NAMALWA (cell line): ENCODE results near the gene FAT1.

ENCODE experiments used
- DNase-seq: peaks from one replicate; pipeline ENCODE4 v3.0.0-alpha.2; 2015; ENCODE audit warnings: low spot score

The FAT1 gene

DNA sequence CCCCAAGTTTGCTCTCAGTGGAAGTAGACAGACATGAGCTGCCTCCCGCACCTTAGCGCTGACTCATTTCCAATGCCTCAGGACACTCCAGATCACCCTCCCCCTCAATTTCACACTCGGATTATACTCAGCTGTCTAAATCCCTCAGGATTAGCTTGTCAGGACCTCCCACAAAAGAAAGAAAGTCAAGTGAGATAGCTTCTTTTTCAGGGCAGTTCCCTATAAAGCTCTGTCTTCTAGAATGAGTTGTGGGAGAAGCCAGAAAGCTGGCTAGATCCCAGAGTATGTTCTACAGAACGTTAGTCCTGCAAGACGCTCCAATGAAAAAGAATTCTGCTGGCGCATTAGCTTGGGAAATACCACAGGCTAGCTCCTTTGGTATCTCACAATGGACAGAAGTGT lies 117.1 kb downstream of the FAT1 start:
- DNase-seq: no peak

DNA sequence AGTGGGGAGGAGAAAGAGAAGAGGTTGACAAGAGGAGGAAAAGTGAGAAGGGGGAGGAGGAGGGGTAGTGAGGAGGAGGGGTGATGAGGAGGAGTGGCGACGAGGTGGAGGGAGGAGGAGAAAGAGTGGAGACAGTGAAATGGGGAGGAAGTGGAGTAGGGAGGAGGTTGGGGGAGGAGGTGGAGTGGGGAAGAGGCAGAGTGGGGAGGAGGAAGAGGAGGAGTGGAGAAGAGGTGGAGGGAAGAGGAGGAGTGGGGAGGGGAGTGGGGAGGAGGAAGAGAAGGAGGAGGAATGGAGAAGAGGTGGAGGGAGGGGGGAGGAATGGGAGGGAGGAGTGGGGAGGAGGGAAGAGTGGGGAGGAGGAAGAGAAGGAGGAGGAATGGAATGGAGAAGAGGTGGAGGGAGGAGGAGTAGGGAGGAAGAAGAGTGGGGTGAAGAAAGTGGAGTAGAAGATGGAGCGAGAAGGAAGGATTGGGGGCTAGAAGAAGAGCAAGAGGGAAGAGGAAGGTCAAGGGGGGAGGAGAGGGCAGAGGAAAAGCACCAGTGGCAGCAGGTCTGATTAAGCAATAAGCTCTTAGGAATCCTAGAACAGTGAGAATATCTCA lies 118.3 kb downstream of the FAT1 start:
- DNase-seq: no peak

DNA sequence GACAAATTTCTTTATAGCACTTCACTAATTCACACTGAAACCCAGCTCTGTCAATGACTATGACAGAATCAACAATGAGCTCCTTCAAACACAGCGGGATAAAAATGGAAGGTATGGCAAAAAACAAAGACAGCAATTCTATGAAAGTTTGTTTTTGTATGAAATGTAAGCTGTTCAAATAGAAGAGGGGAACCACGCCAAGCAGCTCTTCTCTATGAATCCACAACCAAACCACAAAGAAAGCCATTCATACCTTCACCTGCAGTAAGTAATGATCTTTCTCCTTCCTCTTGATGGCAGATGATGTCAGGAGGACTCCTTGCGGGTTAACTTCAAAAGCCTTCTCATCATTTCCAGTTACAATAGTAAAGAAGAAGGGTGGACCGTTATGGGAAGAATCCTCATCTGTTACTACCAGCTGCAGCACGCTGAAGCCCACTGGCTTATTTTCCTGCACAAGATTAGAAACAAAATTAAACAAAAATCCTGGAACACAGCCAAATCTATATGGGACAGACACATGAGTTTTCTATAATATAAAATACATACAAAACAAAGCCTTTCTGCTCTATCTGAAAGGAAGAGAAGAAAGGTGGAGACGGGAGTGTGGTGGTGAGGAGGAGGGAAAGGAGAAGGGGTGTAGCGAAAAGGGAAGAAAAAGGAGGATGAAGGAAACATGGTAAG lies 119.4 kb downstream of the FAT1 start:
- DNase-seq: no peak

DNA sequence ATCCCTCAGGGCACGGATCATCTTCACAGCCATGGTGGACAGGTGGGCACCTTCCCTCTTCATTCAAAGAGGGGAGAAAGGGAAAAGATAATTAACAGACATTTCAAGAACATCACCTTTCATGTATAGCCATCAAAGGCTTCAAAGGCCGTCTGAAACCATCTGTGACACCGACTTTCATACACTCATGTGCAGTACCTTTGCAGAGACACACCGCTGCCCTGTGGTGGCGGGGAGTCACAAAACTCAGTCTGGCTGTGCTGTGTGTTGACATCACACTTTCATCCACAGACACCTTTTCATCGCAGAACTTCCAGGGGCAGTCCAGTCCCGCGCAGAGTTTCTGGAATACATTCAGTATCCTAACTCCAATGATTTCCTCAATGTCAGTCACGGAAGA lies 120.7 kb downstream of the FAT1 start:
- no peak for DNase-seq

DNA sequence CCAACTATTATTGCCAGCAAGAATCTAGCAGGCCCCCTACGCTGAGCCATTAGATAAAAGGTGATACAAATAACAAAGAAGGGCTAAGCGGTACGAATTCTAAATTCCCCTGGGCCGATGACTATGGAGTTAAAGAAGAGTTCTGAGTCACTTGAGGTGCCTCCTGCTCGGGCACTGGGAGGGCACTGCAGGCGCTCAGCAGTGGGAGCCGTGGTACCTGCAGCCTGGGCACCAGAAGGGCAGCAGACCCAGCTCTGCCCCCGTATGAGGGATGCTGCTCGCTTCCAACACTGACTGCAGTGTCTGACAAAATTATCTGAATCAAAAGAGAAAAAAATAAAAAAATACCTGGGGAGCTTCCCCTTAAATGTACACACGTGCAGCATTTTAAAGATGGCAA lies 124.2 kb downstream of the FAT1 start:
- no peak for DNase-seq

DNA sequence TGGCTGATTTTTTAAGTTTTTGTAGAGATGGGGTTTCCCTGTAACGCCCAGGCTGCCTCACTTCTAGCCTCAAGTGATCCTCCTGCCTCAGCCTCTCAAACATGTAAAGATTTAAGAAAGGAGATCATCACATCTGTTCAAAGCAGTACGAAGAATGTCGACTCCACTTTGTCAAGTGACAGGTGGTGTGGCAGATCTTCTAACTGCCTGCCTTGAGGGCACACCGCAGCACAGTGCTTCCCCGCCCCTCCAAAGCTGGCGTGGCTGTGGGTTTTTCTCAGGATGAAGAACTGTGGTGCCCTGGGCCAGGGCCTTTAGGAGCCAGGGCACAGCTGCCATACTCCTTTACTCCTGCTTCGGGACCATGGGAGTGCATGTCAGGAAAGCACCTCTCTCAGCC lies 125.0 kb downstream of the FAT1 start:
- no peak for DNase-seq

DNA sequence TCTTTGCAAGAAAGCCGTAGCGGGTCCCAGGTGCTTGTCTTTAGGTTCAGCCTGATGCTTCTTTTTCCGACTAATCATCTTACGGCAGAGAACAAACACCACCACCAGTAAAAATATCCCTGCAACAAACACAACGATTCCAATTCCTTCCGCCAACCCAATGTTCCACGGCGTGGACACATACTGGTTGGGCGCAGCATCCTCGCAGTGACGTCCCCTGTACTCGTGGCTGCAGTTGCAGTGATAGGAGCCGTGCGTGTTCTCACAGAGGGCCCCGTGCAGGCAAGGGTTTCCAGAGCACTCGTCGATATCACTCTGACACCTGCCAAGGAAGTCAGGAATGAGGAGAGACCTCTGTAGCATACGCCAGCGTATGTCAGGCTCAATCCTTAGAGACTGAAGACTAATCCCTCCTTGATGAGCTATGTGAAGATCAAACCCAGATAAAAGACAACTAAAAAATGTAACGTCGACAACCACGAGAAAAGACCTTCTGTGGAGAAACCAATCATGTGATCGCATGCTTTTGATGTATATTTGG lies 126.7 kb downstream of the FAT1 start:
- DNase-seq: no peak

DNA sequence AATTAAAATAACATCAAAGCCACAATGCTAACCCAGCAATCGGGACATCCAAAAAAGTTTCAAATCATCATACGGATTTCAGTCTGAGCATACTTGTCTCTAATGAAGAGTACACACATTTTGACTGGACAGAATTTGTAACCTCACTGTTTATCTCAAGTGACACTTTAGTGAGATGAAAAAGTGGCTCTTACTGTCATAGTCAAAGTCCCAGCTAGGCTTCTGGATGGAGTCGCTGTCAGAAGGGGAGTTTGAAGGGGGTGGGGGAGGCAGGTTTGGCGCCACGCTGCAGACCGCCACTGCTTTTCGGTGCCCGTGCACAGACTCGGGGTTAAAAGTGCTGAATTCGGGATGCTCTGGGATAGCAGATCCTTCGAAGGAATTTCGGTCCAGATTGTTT lies 127.3 kb downstream of the FAT1 start:
- DNase-seq: no peak

DNA sequence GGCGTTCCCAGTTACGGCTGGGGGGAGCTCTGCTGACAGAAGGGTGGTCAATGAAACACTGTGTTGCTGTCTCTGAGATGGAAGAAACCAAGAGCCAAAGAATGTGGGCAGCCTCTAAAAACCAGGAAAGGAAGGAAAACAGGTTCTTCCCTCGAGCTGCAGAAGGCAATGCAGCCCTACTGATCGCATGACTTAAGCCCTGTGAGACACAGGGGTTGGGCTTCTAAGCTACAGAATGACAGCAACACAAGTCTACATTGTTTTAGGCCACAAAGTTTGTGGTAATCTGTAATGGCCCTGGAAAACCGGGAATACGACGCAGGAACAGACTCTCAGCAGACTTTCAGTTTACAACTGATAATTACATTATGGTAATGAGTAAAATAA lies 130.1 kb downstream of the FAT1 start:
- DNase-seq: no peak

DNA sequence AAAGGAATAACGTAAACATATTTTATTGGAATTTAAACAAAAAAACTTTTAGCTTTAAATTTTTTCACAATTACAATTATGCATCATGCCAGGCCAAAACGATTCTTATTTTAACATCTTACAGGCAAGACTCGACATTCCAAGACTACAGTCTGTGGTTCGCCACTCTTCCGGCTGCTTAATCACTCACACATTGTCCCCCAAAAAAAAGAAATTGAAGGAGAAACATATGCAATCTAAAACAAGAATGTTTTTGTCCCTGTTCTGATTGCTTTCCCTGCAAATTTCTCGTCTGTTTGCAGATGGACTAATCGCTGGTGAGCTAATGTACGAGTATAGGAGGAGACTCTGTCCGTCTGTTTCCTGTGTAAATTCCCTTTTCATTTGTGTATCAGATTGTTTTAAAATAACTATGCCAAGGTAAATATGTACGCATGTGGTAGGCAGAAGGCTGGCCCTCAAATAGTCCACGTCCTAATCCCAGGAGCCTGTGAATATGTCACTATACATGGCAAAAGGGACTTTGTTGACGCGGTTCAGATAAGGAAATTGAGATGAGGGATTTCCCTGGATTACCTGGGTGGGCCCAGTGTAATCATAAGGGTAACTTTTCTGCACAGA lies 130.6 kb downstream of the FAT1 start:
- no peak for DNase-seq

DNA sequence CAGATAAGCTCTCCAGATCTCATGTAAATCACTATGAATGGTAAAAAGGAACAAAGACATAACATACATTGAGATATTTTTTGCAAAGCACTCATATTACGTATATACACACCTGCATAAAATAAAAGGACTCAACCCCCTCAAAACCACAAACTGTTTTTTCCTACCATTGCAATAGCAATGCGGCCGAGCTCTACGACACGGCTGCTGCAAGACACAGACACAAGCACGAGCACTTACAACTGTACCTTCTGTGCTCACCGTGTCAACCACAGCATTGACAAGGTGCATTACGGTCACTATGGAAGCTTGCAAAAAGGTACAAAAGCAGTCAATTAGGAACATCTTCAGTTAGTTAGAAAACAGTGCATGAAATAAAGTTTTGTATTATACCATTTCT lies 131.2 kb downstream of the FAT1 start:
- DNase-seq: no peak

DNA sequence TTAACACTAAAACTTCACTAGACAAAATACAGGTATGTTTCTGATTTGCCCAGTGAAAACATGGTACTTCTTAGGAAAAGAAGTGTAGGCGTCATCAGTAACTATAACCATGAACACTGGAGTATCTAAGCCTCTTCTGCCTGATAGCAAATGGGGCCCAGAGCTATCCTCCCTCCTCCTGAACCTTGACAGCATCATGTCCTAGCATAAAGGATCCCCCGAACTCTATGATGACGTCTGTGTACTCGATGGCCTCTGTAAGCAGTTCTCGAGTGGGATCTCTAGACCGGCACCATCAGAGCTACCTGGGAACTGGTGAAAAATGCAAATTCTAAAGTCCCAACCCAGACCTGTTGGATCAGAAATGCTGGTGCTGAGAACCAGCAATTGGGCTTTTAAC lies 132.0 kb downstream of the FAT1 start:
- DNase-seq: no peak

DNA sequence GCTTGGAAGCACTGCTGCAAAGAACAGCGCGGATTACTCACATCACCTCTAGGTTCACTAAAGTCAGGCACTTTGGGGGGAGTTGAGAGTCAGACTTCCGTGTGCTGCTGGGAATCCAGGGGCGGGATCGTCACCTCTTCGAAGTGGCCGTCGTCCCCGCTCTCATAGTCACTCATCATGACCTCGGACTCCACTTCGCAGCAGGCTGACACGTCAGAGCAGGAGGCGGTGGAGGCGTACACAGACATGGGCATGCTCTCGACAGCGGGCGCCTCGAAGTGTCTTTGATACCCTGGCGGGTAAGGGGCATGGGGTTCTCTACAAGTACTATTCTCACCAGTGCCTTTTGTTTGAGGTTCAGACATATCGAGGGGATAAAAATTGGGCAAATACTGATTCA lies 135.2 kb downstream of the FAT1 start:
- DNase-seq: no peak

DNA sequence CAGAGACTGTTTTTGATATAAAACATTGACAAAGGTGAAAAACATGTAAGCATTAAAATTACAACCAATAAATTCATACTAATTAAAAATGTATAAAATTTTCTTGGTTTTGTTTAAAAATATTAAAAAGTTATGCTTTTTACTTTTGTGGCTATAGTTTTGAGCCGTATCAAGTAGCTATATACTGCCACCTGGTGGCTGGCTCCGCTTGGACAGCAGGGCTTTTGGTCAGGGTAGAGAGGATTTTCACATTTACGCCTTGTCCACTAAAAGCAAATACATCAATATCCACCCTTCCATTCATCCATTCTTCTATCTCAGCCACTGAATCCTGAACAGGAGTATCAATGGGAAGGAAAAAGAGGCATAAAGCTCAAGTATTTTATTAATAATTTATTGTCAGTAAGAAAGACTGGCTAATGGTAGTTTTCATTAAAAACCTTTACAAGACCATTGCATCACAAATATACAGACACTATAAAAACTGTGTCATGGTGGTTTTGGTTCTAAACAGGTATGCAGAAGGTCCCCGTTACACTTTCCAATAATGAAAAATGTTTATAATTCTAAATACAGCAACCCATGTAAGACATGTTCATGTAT lies 136.1 kb downstream of the FAT1 start:
- DNase-seq: peak; percentile 62

DNA sequence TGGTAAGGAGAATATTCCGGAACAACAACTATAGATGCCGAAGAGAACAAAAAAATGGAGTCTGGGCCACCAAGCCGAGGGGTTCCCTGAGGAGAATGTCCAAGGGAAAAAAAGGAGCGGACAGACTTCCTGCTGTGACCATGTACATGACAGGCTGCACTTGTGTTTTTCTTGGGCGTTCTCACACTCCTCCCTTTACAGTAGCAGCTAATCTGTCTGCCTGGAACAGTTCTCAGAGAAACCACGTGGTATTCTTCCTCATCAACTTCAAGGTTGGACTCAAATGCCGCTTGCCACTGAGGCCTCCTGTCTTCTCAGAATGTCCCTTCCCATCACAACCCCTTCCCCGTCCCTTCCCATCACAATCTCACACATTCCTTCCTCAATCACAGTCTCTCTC lies 137.5 kb downstream of the FAT1 start:
- no peak for DNase-seq

DNA sequence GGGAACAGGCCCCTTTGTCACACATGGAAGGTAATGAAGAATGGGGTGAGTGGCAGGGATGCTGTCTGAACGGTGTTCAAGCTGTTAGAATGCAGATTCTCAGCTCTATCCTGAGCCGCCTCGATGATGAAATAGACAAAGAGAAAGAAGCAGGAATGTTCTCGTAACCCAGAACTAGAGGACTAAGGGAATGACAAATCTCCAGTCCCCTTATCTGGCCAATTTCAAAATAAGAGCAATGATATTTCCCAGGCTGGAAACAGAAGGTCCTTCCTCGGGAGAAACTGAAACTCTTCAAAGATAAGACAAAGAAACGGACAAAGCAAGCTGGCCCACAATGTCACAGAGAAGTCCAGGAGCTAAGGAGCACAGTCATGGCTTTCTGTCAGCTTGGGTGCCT lies 138.7 kb downstream of the FAT1 start:
- no peak for DNase-seq

DNA sequence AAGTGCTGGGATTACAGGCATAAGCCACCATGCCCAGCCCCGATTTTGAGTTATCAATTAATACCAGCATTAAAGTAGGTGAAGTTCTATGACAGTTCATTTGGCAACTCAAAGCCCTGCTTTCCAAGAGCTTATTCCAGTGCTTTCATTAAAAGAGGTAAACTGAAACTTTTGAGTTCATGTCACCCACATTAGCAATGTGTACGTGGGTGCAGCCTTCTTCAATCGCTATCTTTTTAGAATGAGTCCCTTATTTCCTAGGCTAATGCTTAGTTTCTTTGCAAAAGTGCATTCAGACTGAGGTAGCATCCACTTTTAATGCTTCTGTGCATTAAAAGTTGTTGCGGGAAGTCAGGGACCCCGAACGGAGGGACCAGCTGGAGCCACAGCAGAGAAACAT lies 142.2 kb downstream of the FAT1 start:
- DNase-seq: no peak

DNA sequence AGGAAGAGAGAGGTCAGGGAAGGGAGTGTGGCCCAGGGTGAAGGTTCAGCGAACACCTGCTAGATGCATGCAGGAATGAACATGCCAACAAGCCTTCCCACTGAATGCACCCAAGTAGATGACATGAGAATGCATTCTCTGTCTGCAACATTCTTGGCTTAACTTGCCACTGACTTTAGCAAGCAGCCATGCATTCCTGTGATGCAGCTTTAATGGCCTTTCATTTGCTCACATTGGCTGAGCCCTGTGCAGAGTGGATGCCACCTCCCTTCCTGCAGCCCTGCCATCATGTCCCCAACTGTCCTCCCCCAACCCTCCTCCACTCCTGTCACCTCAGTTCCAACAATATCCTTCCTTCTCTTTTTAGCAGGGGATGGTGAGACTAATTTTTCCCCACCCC lies 143.0 kb downstream of the FAT1 start:
- no peak for DNase-seq

DNA sequence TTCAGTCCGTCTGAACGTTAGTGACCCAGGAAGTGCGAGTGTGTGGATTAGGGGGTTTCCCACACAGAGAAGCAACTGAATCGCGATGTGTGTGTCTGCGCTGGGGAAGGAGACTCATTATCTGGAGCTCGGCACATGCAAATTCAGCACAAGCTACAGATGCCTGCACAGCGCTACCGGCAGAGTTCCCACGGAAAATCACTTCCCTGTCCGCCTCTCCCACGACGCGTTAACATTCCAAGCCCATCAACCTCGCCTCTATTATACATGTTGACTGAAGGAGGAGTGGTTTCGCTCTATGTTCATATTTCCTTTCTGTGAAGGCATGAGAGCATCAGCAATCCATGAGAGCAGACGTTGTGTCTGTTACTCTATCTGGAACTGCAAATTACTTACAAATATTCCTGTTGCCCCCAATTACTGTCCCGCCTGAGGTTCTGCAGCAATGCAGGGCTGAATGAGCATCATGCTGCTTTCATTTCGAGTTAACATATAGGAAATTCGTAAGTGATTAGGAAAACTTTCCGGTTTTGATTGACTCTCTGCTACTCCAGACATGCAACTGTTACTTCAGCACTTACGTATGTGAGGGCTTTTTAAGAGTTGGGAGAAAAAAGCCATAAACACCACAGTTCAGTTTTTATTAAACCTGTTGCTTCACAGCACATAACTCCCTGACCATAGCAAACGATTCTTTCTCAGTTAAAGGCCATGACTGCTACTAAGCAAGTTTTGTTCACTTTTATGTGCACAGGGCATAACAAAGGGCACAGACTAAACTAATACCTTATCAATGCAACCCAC lies 153.3 kb downstream of the FAT1 start:
- DNase-seq: no peak

DNA sequence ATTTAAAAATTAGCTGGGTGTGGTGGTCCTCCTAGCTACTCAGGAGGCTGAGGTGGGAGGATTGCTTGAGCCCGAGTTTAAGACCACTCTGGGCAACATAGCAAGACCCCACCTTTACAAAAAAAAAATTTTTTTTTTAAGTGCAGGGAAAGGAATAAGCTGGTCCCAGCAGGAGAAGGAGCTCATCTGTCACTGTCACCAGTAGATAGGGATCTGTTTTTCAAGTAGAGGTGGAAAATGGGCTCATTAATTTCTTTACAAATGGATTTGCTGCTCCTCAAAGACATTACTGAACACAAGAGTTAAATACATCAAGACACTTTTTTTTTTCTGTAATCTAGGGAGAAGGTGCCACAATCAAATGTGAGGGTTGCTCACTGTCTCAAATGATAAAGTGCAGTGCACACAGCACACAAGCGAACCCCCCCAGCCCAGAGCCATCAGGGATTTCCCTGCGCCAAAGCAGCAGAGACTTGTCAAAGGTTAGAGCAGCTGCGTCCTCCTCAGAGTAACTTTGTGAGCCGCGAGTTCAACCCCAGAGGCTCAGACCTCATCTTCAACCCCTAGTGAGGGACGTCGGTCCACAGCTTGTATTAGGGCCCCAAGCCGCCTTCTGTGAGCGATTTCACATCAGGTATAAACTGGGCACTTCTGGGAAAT lies 154.0 kb downstream of the FAT1 start:
- no peak for DNase-seq

DNA sequence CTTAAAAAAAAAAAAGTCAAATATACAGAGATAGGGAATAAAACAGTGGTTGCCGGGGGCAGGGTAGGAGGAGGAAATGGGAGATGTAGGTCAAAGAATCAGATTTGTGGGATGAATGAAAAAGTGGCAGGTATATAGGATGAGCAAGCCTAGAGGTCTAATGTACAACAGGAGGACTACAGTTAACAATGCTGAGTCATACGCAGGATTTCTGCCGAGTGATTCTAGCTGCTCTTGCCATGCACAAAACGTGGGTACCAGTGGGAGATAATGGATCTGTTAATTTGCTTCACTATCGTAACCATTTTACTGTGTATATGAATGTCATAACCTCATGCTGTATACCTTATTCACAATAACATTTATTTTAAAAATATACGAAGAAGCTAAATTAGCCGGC lies 157.6 kb downstream of the FAT1 start:
- no peak for DNase-seq

DNA sequence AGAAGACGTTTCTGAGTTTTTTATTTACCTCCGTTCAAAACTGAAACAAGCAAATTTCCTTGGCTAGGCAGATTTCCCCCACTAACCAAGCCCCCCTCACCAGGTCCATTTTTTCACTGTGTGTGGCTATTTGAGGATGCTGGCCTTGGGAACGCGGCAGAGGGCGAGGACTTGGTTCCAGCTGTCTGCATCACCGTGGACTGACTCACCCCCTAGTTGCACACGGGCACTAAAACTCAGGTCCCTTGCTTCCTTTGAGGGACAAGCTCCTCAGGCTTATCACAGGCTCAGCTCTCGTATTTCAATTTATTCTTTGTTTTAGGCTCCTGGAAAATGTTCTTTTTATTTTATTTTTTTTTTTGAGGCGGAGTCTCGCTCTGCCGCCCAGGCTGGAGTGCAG lies 159.9 kb downstream of the FAT1 start:
- DNase-seq: no peak
